Mesendoderm (in vitro differentiated cells): ENCODE results near the gene PCDH1.
"Not testable (repeated sequence)": the region's sequence is repeated elsewhere in the genome, so short reads cannot be mapped to it uniquely, and the experiment has no call there.

ENCODE experiments used
- DNase-seq: peaks from one replicate; pipeline ENCODE4 v3.0.0; 2013
- H2AK5ac ChIP-seq: 2 replicates; pipeline ENCODE4 v1.6.1; 2013; ENCODE audit warnings: low read length, inconsistent platforms
- H2BK120ac ChIP-seq: 2 replicates; pipeline ENCODE4 v1.6.1; 2013; ENCODE audit warnings: low read depth, mild to moderate bottlenecking, low read length, moderate library complexity, mixed read lengths
- H2BK15ac ChIP-seq: replicated peaks from 2 replicates; pipeline ENCODE4 v1.6.1; 2013; ENCODE audit warnings: low read depth, mild to moderate bottlenecking, moderate library complexity
- H2BK5ac ChIP-seq: 2 replicates; pipeline ENCODE4 v1.6.1; 2013; ENCODE audit warnings: low read length, inconsistent platforms
- H3K18ac ChIP-seq: 2 replicates; pipeline ENCODE4 v1.6.1; 2013; ENCODE audit warnings: mild to moderate bottlenecking, low read length, mixed read lengths
- H3K23ac ChIP-seq: one replicate; pipeline ENCODE4 v1.6.1; 2013; ENCODE audit warnings: low read length
- H3K27ac ChIP-seq: 2 replicates; pipeline ENCODE4 v1.5.1; 2013; ENCODE audit warnings: low read depth, mild to moderate bottlenecking, inconsistent platforms, low read length, moderate library complexity
- H3K27me3 ChIP-seq: 2 replicates; pipeline ENCODE4 v1.6.1; 2013; ENCODE audit warnings: low read length, control low read depth, mild to moderate bottlenecking, inconsistent platforms; ENCODE audit not compliant: insufficient read depth, poor library complexity
- H3K36me3 ChIP-seq: 2 replicates; pipeline ENCODE4 v1.6.1; 2013; ENCODE audit warnings: low read length, inconsistent platforms; ENCODE audit not compliant: control insufficient read depth, insufficient read depth
- H3K4ac ChIP-seq: one replicate; pipeline ENCODE4 v1.6.1; 2013; ENCODE audit warnings: low read depth, mild to moderate bottlenecking, low read length, moderate library complexity
- H3K4me1 ChIP-seq: 2 replicates; pipeline ENCODE4 v1.6.1; 2013; ENCODE audit warnings: low read depth, low read length, inconsistent platforms; ENCODE audit not compliant: control insufficient read depth
- H3K4me2 ChIP-seq: 2 replicates; pipeline ENCODE4 v1.6.1; 2013; ENCODE audit warnings: low read length
- H3K4me3 ChIP-seq: 2 replicates; pipeline ENCODE4 v1.5.1; 2013; ENCODE audit warnings: mild to moderate bottlenecking, low read length
- H3K56ac ChIP-seq: one replicate; pipeline ENCODE4 v1.6.1; 2013; ENCODE audit warnings: low read length
- H3K79me1 ChIP-seq: 2 replicates; pipeline ENCODE4 v1.6.1; 2013; ENCODE audit warnings: low read length, inconsistent platforms
- H3K79me2 ChIP-seq: 2 replicates; pipeline ENCODE4 v1.6.1; 2013; ENCODE audit warnings: mild to moderate bottlenecking, low read length; ENCODE audit not compliant: control insufficient read depth, insufficient read depth
- H3K9ac ChIP-seq: 2 replicates; pipeline ENCODE4 v1.6.1; 2013; ENCODE audit warnings: low read length, inconsistent platforms
- H4K5ac ChIP-seq: one replicate; pipeline ENCODE4 v1.6.1; 2013; ENCODE audit warnings: low read length
- H4K8ac ChIP-seq: one replicate; pipeline ENCODE4 v1.6.1; 2013; ENCODE audit warnings: low read depth, mild to moderate bottlenecking, control low read depth, low read length, moderate library complexity
- WGBS: extraction: QIAGEN DNeasy Blood & Tissue Kit; methylation state at CpG from one replicate; pipeline ENCODE4 v1.1.7; 2013; ENCODE audit warnings: low lambda C conversion rate, missing lambda C conversion rate; ENCODE audit not compliant: insufficient coverage; ENCODE audit errors: extremely low coverage; 5-methylcytosine and 5-hydroxymethylcytosine counted together

The PCDH1 gene

DNA sequence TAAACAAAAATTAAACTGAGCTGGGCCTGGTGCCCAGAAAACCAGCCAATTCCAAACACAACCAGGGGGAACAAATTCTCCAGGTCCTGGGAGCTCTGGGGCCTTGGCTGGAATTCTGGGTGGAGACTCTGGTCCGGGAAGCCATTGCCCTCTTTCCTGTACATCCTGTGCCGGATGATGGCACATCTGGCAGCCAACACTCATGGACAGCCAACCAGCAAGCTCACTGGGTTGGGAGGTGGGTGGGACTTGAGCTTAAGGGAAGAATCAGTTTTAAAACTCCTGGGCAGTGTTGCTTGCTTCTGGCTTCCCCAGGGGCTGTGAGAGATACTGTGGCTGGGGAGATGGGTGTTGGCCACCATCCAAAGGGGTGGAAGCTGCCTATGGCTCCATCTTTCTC is 56.1 kb downstream of the PCDH1 start:
- no peak overlapping the region for H3K18ac ChIP-seq
- H3K79me2 ChIP-seq: no peaks in the 10 kb centered on the region
- H3K27ac ChIP-seq: no peak overlapping the region
- peak overlapping the region; percentile 73 for H2AK5ac ChIP-seq
- H3K36me3 ChIP-seq: no peaks in the 10 kb centered on the region
- H3K79me1 ChIP-seq: no peaks in the 10 kb centered on the region
- no peak overlapping the region for H3K4me3 ChIP-seq
- no peak overlapping the region for H3K9ac ChIP-seq
- H4K8ac ChIP-seq: no peak overlapping the region
- H2BK15ac ChIP-seq: no peak overlapping the region
- H3K56ac ChIP-seq: peak overlapping the region; percentile 1
- H3K27me3 ChIP-seq: no peaks in the 10 kb centered on the region
- H2BK120ac ChIP-seq: no peak overlapping the region
- DNase-seq: no peak
- peaks cover 1% of the 10 kb centered on the region for H3K4me1 ChIP-seq
- WGBS: no CpG with 5 or more reads among the region's 2 CpGs
- H3K4me2 ChIP-seq: no peak overlapping the region
- H3K23ac ChIP-seq: no peak overlapping the region
- no peak overlapping the region for H4K5ac ChIP-seq
- H3K4ac ChIP-seq: no peak overlapping the region
- no peak overlapping the region for H2BK5ac ChIP-seq

DNA sequence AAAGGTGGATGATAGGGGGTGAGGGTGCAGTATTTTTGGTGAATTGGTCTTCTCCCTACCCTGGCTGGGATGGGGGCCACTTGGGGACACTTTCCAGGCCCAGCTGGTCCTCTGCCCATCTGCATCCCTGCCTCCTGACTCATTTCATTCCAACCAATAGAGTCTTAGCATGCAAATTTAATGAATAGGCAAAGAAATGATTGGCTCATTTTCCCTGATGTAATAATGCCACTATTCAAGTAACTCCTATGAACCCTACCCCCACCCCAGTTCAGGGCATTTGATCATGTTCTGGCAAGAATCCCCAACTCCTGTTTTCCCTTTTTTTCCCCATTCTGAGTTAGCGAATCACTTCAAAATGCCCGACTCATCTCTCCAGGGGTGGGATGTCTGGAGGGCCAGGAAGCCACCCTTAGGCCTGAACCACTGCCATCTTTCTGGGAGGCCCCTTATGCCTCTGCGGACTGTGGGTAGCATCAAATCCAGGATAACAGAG is 56.7 kb downstream of the PCDH1 start:
- H3K23ac ChIP-seq: no peak overlapping the region
- H3K56ac ChIP-seq: no peak overlapping the region
- H3K79me1 ChIP-seq: no peaks in the 10 kb centered on the region
- no peak overlapping the region for H2BK120ac ChIP-seq
- H3K4me1 ChIP-seq: peaks cover 4% of the 10 kb centered on the region
- H2BK5ac ChIP-seq: no peak overlapping the region
- whole genome bisulfite sequencing: no CpG with 5 or more reads among the region's 3 CpGs
- no peak overlapping the region for H4K8ac ChIP-seq
- H3K36me3 ChIP-seq: no peaks in the 10 kb centered on the region
- H3K4me3 ChIP-seq: no peak overlapping the region
- H3K9ac ChIP-seq: no peak overlapping the region
- peak overlapping the region; percentile 1 for H3K27ac ChIP-seq
- H4K5ac ChIP-seq: peak overlapping the region; percentile 34
- no peak overlapping the region for H2BK15ac ChIP-seq
- peak; percentile 95 for DNase-seq
- no peak overlapping the region for H2AK5ac ChIP-seq
- H3K4me2 ChIP-seq: no peak overlapping the region
- H3K4ac ChIP-seq: peak overlapping the region; percentile 20
- peak overlapping the region; percentile 42 for H3K18ac ChIP-seq
- H3K79me2 ChIP-seq: no peaks in the 10 kb centered on the region
- H3K27me3 ChIP-seq: no peaks in the 10 kb centered on the region

DNA sequence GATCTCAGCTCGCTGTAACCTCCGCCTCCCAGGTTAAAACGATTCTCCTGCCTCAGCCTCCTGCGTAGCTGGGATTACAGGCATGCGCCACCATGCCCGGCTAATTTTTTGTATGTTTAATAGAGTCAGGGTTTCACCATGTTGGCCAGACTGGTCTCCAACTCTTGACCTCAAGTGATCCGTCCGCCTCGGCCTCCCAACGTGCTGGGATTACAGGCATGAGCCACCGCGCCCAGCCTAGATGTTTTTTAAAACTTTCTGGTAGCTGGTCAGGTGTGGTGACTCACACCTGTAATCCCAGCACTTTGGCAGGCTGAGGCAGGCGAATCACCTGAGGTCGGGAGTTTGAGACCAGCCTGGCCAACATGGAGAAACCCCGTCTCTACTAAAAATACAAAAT is 57.5 kb downstream of the PCDH1 start:
- not testable (repeated sequence) for H3K4me3 ChIP-seq, H2AK5ac ChIP-seq, H4K8ac ChIP-seq, H3K79me2 ChIP-seq, H3K4me1 ChIP-seq, H3K4me2 ChIP-seq, DNase-seq, H2BK120ac ChIP-seq, H3K9ac ChIP-seq, H3K23ac ChIP-seq, H3K18ac ChIP-seq, H4K5ac ChIP-seq, H2BK5ac ChIP-seq, H3K4ac ChIP-seq, H3K27me3 ChIP-seq, H3K79me1 ChIP-seq, H2BK15ac ChIP-seq, H3K36me3 ChIP-seq, H3K56ac ChIP-seq, H3K27ac ChIP-seq
- no CpG with 5 or more reads among the region's 15 CpGs for whole genome bisulfite sequencing

DNA sequence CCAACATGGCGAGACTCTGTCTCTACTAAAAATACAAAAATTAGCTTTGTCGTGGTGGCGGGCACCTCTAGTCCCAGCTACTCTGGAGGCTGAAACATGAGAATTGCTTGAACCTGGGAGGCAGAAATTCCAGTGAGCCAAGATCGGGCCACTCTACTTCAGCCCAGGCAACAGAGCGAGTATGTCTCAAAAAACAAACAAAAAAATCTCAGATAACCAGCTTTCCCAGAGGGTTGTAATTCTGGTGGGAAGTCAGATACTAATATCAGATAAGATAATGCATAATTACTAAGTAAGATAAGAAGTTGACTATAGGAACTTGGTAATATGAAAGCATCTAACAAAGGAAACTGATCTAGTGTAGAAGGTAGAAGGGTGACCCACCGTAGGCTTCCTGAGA is 60.6 kb downstream of the PCDH1 start:
- H3K4ac ChIP-seq: no peak overlapping the region
- no peak overlapping the region for H3K23ac ChIP-seq
- H3K79me1 ChIP-seq: no peaks in the 10 kb centered on the region
- H3K27me3 ChIP-seq: no peaks in the 10 kb centered on the region
- H3K27ac ChIP-seq: no peak overlapping the region
- H4K5ac ChIP-seq: no peak overlapping the region
- no peak overlapping the region for H4K8ac ChIP-seq
- no peak overlapping the region for H3K18ac ChIP-seq
- no peak overlapping the region for H2BK5ac ChIP-seq
- H3K79me2 ChIP-seq: no peaks in the 10 kb centered on the region
- no peak for DNase-seq
- H3K4me2 ChIP-seq: no peak overlapping the region
- peaks cover 9% of the 10 kb centered on the region for H3K4me1 ChIP-seq
- no peak overlapping the region for H3K9ac ChIP-seq
- H3K36me3 ChIP-seq: no peaks in the 10 kb centered on the region
- no peak overlapping the region for H2BK120ac ChIP-seq
- no peak overlapping the region for H3K4me3 ChIP-seq
- no peak overlapping the region for H2AK5ac ChIP-seq
- WGBS: no CpG with 5 or more reads among the region's 6 CpGs
- H2BK15ac ChIP-seq: no peak overlapping the region
- peak overlapping the region; percentile 34 for H3K56ac ChIP-seq

DNA sequence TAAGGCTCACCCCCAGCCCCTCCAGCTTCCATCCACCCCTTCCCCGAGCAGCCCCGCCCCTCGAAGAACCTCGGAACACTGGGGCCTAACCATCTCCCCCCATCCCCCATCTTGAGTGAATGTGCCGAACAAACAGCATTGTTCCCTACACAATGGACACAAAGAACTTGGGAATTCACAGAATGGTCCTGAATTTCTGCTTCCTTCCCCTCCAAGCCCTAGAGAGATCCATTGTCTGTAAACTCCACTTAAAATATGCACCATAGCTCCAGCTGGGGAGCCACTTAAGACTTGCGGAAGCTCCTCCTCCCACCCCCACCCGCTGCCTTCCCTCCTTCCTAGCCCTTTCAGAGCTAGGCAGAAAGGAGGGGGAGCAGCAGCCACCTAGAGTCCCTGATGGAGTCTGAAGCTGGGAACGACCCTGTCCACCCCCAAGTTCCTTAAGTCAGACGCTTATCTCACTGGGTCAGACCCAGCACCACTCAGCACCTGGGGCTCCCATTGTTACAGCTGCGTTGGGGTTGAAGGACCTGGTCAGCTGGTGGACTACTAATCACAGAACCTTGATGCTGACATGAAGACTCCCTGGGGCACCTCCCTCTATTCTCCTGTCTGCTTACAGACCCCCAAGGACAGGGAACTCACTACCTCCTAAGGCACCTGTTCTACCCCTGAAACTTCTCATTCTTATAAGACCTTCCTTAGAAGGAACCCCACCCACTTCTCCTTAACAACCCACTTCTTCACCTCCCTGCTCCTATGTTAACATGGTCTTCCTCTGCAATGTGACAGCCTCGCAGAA is 61.4 kb downstream of the PCDH1 start:
- Histone ChIP-seq H3K79me2 (no peaks in the 10 kb centered on the region), H3K4me1 (peaks cover 9% of the 10 kb centered on the region), H3K79me1 (no peaks in the 10 kb centered on the region), H3K27me3 (no peaks in the 10 kb centered on the region), H3K4me3 (no peak overlapping the region), H4K5ac (no peak overlapping the region), H2BK5ac (peak overlapping the region; percentile 58), H3K27ac (peak overlapping the region; percentile 94), H3K4me2 (peak overlapping the region; percentile 14), H3K23ac (no peak overlapping the region), H3K36me3 (no peaks in the 10 kb centered on the region), H3K9ac (no peak overlapping the region), H3K18ac (peak overlapping the region; percentile 89), H4K8ac (no peak overlapping the region), H3K56ac (peak overlapping the region; percentile 87), H2BK120ac (peak overlapping the region; percentile 15), H2AK5ac (no peak overlapping the region), H3K4ac (no peak overlapping the region), H2BK15ac (no peak overlapping the region)
- peak; percentile 96 for DNase-seq
- WGBS: no CpG with 5 or more reads among the region's 11 CpGs
